Omental fat pad (tissue), 4 donors: ENCODE data around the gene KANSL1. TPM values are rescaled to one million over a fixed set of nuclear protein-coding genes. Genes with fewer than 3 reads are reported as not detected.

Experiments
- ATAC-seq: fragments of 150-250 bp; one replicate; pipeline ENCODE4 v1.9.1; 2016; ENCODE audit warnings: mild to moderate bottlenecking, moderate library complexity; ENCODE audit not compliant: low FRiP score
- DNase-seq: peaks from one replicate; pipeline ENCODE4 v3.0.0-alpha.2; 2019; ENCODE audit warnings: low spot score
- CTCF ChIP-seq, 3 donors: fragments of 450-650 bp; IDR thresholded peaks; one replicate each; pipeline ENCODE4 v1.5.1; 2016 to 2017; ENCODE audit warnings: antibody characterized with exemption in 3 of 3, mild to moderate bottlenecking in 3 of 3, moderate library complexity in 2 of 3
- total RNA-seq, 4 donors: library from RNA; depleted of rRNA; stranded (reverse); fragments of >200 nt; gene quantifications; one replicate each; pipeline ENCODE4 v1.1.0, GENCODE V29; 2016

Gene KANSL1
- total RNA-seq, 4 donors from 2014 or later: 48.9 to 109 (median 57.4) TPM

- no peak for TF ChIP-seq CTCF (IDR thresholded peaks at IDR 0.05)
- no peak for DNase-seq
- ATAC-seq: no peak
Measured at GRCh38 chr17:46126840-46127239, 66.4 kb downstream of the KANSL1 start.

GRCh38 chr17:46125831-46126230 is 67.4 kb downstream of the KANSL1 start:
- ATAC-seq (no peak), DNase-seq (no peak)
- no peak for TF ChIP-seq CTCF (IDR thresholded peaks at IDR 0.05)

GRCh38 chr17:46124695-46125592 is 68.3 kb downstream of the KANSL1 start:
- DNase-seq (no peak), ATAC-seq (no peak)
- no peak for TF ChIP-seq CTCF (IDR thresholded peaks at IDR 0.05)

- ATAC-seq (no peak), DNase-seq (no peak)
- TF ChIP-seq CTCF (IDR thresholded peaks at IDR 0.05): no peak
Measured at GRCh38 chr17:46123607-46124006, 69.6 kb downstream of the KANSL1 start.

DNA sequence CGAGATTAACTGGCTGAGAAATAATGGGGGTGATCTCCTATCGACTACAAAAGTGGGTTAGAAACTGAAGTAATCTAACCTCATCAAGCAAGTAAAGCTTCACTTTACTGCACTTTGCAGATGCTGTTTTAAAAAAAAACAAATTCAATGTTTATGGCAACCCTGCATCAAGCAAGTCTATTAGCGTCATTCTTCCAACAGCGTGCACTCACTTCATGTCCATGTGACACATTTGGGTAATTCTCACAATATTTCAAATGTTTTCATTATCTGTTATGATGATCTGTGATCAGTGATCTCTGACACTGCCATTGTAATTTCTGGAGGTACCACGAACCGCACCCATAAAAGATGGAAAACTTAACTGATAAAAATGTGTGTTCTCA is 70.8 kb downstream of the KANSL1 start:
- ATAC-seq (no peak), DNase-seq (no peak)
- no peak for TF ChIP-seq CTCF (IDR thresholded peaks at IDR 0.05)

DNA sequence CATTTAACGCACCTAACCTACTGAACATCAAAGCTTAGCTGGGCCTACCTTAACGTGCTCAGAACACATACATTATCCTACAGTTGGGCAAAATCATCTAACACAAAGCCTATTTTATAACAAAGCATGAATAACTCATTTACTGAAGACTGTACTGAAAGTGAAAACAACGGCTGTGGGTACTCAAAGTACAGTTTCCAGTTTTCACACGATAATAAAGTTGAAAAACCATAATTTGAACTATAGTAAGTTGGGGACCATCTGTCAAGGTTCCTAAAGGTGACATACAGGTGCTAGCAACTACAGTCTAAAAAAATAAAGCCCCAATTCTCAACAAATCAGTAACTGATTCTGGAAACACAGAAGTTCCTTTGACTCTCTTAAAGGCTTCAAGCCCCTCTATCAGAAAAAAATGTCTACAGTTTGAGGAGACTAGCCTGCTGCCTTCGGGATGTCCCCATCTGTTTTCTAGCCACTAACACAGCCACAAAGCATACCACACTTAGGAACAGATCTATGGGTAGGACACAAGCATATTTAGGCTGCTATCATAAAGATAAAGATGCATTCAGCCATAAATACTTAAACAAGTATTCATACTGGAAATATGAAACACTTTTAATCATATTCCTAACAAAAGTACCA is 71.3 kb downstream of the KANSL1 start:
- TF ChIP-seq CTCF (IDR thresholded peaks at IDR 0.05): no peak
- ATAC-seq (no peak), DNase-seq (no peak)
